ENCODE data around the gene SMKR1. TPM values are rescaled to one million over a fixed set of nuclear protein-coding genes. Genes with fewer than 3 reads are reported as not detected.

Gene SMKR1
- total RNA-seq, 1 experiment from 2014 or later = 8.9 TPM

DNA sequence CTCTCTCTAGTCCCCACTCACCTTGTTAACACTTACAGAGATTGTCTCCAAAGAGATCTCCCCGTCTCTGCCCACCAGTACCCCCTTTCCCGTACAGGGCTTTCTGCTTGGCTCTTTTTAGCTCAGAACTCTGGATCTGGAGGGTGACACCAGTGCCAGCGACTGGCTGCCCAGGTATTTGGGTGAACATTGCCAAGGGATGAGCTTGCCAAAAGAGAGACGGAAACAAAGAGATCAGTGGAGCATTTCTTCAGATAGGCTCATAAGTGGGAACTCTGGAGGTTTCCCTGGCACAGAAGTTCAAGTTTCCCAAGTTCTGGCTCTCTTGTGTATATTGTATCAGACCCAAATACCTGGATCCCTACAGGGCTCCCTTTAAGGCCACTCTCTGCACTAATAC, 38.1 kb upstream of the SMKR1 start:
- no peak overlapping the region for H3K4me3 ChIP-seq (replicated peaks in 1 of 2; ENCODE audit: low read depth in 1 of 2, low read length in 2 of 2)
- CTCF ChIA-PET = interaction anchor here (0.6 kb wide), 1 partner anchor 121 kb away, joined by 4 read pairs; no protein-coding TSS in a partner anchor
- RAD21 ChIA-PET (ENCODE audit: low non-redundant PET in 1 of 2, low total read pairs in 2 of 2, uncharacterized antibody in 2 of 2, unreplicated experiment in 2 of 2) = no interaction called here
- H4K20me1 ChIP-seq (ENCODE audit: insufficient read depth) = no peaks in the 10 kb centered on the region
- no peaks in the 10 kb centered on the region for H3K9me3 ChIP-seq (ENCODE audit: control insufficient read depth in 1 of 2, insufficient read depth in 1 of 2, low read depth in 1 of 2, low read length in 2 of 2)
- no peaks in the 10 kb centered on the region for H3K9me2 ChIP-seq (ENCODE audit: insufficient read depth)
- DNase-seq (ENCODE audit: low read depth, low spot score) = no peak
- no peak overlapping the region for H2AFZ ChIP-seq (ENCODE audit: low read depth, low read length, poor library complexity, severe bottlenecking)
- no peak overlapping the region for H3K4me2 ChIP-seq (ENCODE audit: low read length)
- H3K4me1 ChIP-seq (ENCODE audit: control insufficient read depth in 1 of 2, insufficient read depth in 2 of 2, low read length in 2 of 2) = no peaks in the 10 kb centered on the region
- no TSS peak for BruUV-seq (replicated peaks)
- POLR2A ChIA-PET = no interaction called here
- H3K27ac ChIP-seq (ENCODE audit: low read depth, low read length) = no peak overlapping the region
- no peak for TF ChIP-seq EZH2 (IDR thresholded peaks at IDR 0.05)
- no peak for TF ChIP-seq SRF (IDR thresholded peaks at IDR 0.05; ENCODE audit: low read depth)
- no peak for TF ChIP-seq ZBTB33 (IDR thresholded peaks at IDR 0.05; ENCODE audit: extremely low read depth, insufficient replicate concordance, low read length)
- TF ChIP-seq TCF7L2 (IDR thresholded peaks at IDR 0.05; ENCODE audit: borderline replicate concordance, extremely low read depth, insufficient read depth, insufficient read length) = no peak
- TF ChIP-seq, protein P1, sequence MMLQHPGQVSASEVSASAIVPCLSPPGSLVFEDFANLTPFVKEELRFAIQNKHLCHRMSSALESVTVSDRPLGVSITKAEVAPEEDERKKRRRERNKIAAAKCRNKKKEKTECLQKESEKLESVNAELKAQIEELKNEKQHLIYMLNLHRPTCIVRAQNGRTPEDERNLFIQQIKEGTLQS (IDR thresholded peaks at IDR 0.05) = no peak
- TF ChIP-seq SIN3A (IDR thresholded peaks at IDR 0.05; ENCODE audit: low read depth) = no peak
- TF ChIP-seq RAD21 (IDR thresholded peaks at IDR 0.05; ENCODE audit: low read depth) = no peak
- TF ChIP-seq FOSL1 (IDR thresholded peaks at IDR 0.05; ENCODE audit: low read depth) = no peak
- TF ChIP-seq ZNF274 (IDR thresholded peaks at IDR 0.05; ENCODE audit: low read depth, low read length) = no peak
- TF ChIP-seq REST (IDR thresholded peaks at IDR 0.05; ENCODE audit: low read depth) = no peak
- TF ChIP-seq, protein P2, sequence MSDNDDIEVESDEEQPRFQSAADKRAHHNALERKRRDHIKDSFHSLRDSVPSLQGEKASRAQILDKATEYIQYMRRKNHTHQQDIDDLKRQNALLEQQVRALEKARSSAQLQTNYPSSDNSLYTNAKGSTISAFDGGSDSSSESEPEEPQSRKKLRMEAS (IDR thresholded peaks at IDR 0.05) = no peak
- no peak for TF ChIP-seq JUND (IDR thresholded peaks at IDR 0.05)
- no peak for TF ChIP-seq CTCF (IDR thresholded peaks at IDR 0.05 in 2 of 3, conservative IDR thresholded peaks at IDR 0.05 in 1 of 3; ENCODE audit: borderline replicate concordance in 1 of 3, insufficient read depth in 1 of 3, low read depth in 2 of 3, low read length in 2 of 3)
- no peak for TF ChIP-seq EZH2phosphoT487 (IDR thresholded peaks at IDR 0.05; ENCODE audit: borderline replicate concordance)
- no peak for TF ChIP-seq ELF1 (IDR thresholded peaks at IDR 0.05; ENCODE audit: borderline replicate concordance, low read depth)
- TF ChIP-seq POLR2AphosphoS5 (IDR thresholded peaks at IDR 0.05; ENCODE audit: low read depth, low read length) = no peak
- no peak for TF ChIP-seq CEBPB (IDR thresholded peaks at IDR 0.05; ENCODE audit: low read depth)
- no peak for TF ChIP-seq POLR2A (IDR thresholded peaks at IDR 0.05; ENCODE audit: borderline replicate concordance, extremely low read depth, insufficient read depth, insufficient read length)
- TF ChIP-seq SP1 (IDR thresholded peaks at IDR 0.05; ENCODE audit: low read depth) = no peak
- H3K36me3 ChIP-seq (ENCODE audit: control insufficient read depth in 1 of 2, insufficient read depth in 2 of 2, low read length in 2 of 2) = peaks cover 11% of the 10 kb centered on the region in 2 experiments
- intact Hi-C loops (cut with micrococcal nuclease) = no loop called here
- H3K9ac ChIP-seq (ENCODE audit: low read length) = no peak overlapping the region
- H3K27me3 ChIP-seq (ENCODE audit: insufficient read depth, low read length) = no peaks in the 10 kb centered on the region
- no peaks in the 10 kb centered on the region for H3K79me2 ChIP-seq (ENCODE audit: insufficient read depth, low read length)
- no peak for ATAC-seq

All from HCT116 (cell line).